ENCODE results near the gene FTO. TPM values are rescaled to one million over a fixed set of nuclear protein-coding genes. Genes with fewer than 3 reads are reported as not detected.

FTO gene
- total RNA-seq, 1 experiment from 2014 or later, result 57.4 TPM

DNA sequence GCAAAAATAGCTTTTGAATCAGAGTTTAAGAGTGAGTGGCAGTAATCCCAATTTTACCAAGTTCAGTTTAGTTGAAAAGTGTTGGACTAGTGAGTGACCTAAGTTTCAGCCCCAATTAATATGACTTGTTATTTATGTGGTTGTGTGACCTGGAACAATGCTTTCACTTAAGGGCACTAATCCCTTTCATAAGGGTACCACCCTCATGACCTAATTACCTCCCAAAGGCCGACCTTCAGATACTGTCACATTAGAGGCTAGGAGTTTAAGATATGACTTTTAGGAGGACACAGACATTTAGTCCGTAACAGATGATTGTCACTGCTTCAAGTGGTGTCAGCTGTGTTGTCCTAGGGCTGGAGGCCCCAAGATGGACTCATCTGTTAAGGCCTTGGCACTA lies 392.7 kb downstream of the FTO start (continued):
- TF ChIP-seq, protein P1, sequence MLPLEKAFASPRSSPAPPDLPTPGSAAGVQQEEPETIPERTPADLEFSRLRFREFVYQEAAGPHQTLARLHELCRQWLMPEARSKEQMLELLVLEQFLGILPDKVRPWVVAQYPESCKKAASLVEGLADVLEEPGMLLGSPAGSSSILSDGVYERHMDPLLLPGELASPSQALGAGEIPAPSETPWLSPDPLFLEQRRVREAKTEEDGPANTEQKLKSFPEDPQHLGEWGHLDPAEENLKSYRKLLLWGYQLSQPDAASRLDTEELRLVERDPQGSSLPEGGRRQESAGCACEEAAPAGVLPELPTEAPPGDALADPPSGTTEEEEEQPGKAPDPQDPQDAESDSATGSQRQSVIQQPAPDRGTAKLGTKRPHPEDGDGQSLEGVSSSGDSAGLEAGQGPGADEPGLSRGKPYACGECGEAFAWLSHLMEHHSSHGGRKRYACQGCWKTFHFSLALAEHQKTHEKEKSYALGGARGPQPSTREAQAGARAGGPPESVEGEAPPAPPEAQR (CRISPR knock-in tag; IDR thresholded peaks at IDR 0.05), result no peak
- TF ChIP-seq GRHL2 (CRISPR knock-in tag; IDR thresholded peaks at IDR 0.05; ENCODE audit: insufficient replicate concordance, severe bottlenecking) (no peak), SMAD4 (CRISPR knock-in tag; IDR thresholded peaks at IDR 0.05) (no peak), JUN (CRISPR knock-in tag; IDR thresholded peaks at IDR 0.05) (no peak), ATF1 (CRISPR knock-in tag; IDR thresholded peaks at IDR 0.05) (no peak), TEAD1 (CRISPR knock-in tag; IDR thresholded peaks at IDR 0.05) (no peak), ZNF317 (CRISPR knock-in tag; IDR thresholded peaks at IDR 0.05; ENCODE audit: borderline replicate concordance, low read depth) (no peak)
- TF ChIP-seq, protein P2, sequence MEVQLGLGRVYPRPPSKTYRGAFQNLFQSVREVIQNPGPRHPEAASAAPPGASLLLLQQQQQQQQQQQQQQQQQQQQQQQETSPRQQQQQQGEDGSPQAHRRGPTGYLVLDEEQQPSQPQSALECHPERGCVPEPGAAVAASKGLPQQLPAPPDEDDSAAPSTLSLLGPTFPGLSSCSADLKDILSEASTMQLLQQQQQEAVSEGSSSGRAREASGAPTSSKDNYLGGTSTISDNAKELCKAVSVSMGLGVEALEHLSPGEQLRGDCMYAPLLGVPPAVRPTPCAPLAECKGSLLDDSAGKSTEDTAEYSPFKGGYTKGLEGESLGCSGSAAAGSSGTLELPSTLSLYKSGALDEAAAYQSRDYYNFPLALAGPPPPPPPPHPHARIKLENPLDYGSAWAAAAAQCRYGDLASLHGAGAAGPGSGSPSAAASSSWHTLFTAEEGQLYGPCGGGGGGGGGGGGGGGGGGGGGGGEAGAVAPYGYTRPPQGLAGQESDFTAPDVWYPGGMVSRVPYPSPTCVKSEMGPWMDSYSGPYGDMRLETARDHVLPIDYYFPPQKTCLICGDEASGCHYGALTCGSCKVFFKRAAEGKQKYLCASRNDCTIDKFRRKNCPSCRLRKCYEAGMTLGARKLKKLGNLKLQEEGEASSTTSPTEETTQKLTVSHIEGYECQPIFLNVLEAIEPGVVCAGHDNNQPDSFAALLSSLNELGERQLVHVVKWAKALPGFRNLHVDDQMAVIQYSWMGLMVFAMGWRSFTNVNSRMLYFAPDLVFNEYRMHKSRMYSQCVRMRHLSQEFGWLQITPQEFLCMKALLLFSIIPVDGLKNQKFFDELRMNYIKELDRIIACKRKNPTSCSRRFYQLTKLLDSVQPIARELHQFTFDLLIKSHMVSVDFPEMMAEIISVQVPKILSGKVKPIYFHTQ (CRISPR knock-in tag; IDR thresholded peaks at IDR 0.05), result no peak
- TF ChIP-seq, protein P3, sequence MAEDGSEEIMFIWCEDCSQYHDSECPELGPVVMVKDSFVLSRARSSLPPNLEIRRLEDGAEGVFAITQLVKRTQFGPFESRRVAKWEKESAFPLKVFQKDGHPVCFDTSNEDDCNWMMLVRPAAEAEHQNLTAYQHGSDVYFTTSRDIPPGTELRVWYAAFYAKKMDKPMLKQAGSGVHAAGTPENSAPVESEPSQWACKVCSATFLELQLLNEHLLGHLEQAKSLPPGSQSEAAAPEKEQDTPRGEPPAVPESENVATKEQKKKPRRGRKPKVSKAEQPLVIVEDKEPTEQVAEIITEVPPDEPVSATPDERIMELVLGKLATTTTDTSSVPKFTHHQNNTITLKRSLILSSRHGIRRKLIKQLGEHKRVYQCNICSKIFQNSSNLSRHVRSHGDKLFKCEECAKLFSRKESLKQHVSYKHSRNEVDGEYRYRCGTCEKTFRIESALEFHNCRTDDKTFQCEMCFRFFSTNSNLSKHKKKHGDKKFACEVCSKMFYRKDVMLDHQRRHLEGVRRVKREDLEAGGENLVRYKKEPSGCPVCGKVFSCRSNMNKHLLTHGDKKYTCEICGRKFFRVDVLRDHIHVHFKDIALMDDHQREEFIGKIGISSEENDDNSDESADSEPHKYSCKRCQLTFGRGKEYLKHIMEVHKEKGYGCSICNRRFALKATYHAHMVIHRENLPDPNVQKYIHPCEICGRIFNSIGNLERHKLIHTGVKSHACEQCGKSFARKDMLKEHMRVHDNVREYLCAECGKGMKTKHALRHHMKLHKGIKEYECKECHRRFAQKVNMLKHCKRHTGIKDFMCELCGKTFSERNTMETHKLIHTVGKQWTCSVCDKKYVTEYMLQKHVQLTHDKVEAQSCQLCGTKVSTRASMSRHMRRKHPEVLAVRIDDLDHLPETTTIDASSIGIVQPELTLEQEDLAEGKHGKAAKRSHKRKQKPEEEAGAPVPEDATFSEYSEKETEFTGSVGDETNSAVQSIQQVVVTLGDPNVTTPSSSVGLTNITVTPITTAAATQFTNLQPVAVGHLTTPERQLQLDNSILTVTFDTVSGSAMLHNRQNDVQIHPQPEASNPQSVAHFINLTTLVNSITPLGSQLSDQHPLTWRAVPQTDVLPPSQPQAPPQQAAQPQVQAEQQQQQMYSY (CRISPR knock-in tag; IDR thresholded peaks at IDR 0.05), result no peak
- TF ChIP-seq, protein P4, sequence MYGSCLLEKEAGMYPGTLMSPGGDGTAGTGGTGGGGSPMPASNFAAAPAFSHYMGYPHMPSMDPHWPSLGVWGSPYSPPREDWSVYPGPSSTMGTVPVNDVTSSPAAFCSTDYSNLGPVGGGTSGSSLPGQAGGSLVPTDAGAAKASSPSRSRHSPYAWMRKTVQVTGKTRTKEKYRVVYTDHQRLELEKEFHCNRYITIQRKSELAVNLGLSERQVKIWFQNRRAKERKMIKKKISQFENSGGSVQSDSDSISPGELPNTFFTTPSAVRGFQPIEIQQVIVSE (CRISPR knock-in tag; IDR thresholded peaks at IDR 0.05; ENCODE audit: borderline replicate concordance), result no peak

DNA sequence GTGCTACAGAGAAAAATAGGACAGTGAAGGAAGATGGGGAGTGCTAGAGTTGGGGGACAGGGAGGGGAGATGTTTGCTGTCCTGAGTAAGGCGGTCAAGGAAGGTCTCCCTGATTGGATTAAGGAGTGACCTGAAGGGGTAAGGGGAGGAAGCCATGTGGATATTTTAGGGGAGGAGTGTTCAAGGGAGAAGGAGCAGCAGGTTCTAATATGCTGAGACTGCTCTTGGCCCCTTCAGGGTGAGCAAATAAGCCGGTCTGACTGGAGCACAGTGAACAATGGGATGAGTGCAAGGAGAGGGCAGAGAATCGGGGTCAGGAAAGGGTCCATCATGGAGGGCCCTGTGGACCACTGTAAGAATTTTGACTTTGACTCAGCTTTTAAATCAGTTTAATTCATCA lies 393.8 kb downstream of the FTO start:
- Mint-ChIP-seq H3K36me3 (no peaks in the 10 kb centered on the region), H3K4me3 (no peak overlapping the region), H3K27me3 (ENCODE audit: low read depth) (no peaks in the 10 kb centered on the region), H3K9me3 (peaks cover 10% of the 10 kb centered on the region; the same call in 1 of the 2 replicates), H3K27ac (no peak overlapping the region), H3K4me1 (no peaks in the 10 kb centered on the region)
- POLR2A ChIA-PET, result no interaction called here
- CTCF ChIA-PET, result no interaction called here
- ATAC-seq (no peak), DNase-seq (ENCODE audit: low spot score) (no peak)
- TF ChIP-seq GABPB1 (CRISPR knock-in tag; IDR thresholded peaks at IDR 0.05) (no peak), NFATC4 (CRISPR knock-in tag; IDR thresholded peaks at IDR 0.05) (no peak), FOXP1 (CRISPR knock-in tag; IDR thresholded peaks at IDR 0.05; ENCODE audit: borderline replicate concordance) (no peak), RELA (CRISPR knock-in tag; IDR thresholded peaks at IDR 0.05; ENCODE audit: borderline replicate concordance) (no peak), TEAD1 (CRISPR knock-in tag; IDR thresholded peaks at IDR 0.05) (no peak), CREB1 (CRISPR knock-in tag; IDR thresholded peaks at IDR 0.05) (no peak)

DNA sequence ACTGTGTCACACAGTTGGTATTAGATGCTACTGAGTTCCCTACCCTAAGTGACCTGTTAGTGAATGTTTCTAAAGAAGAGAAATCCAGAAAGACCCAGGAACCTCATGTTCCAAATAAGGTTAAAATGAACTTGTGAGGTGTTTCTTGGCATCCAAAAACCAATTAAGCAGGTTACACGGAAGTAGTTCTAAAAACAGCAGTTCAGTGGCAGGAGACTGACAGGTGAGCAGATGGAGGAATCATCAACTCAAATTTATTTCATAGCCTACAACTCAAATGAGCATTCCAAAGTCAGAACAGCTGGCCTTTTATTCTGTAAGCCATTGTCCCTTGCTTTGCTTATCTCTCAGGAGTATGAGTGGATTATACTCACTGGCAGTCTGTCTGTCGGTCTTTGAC lies 394.3 kb downstream of the FTO start:
- POLR2A ChIA-PET, result no interaction called here
- CTCF ChIA-PET, result no interaction called here
- Mint-ChIP-seq H3K9me3 (peaks cover 10% of the 10 kb centered on the region; the same call in 1 of the 2 replicates), H3K4me3 (no peak overlapping the region), H3K36me3 (no peaks in the 10 kb centered on the region), H3K4me1 (no peaks in the 10 kb centered on the region), H3K27me3 (ENCODE audit: low read depth) (no peaks in the 10 kb centered on the region), H3K27ac (no peak overlapping the region)
- DNase-seq (ENCODE audit: low spot score), result no peak
- no peak for ATAC-seq
- TF ChIP-seq ELF4 (CRISPR knock-in tag; IDR thresholded peaks at IDR 0.05; ENCODE audit: low read depth), result no peak
- TF ChIP-seq GABPB1 (CRISPR knock-in tag; IDR thresholded peaks at IDR 0.05), result no peak
- TF ChIP-seq, protein P5, sequence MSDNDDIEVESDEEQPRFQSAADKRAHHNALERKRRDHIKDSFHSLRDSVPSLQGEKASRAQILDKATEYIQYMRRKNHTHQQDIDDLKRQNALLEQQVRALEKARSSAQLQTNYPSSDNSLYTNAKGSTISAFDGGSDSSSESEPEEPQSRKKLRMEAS (CRISPR knock-in tag; IDR thresholded peaks at IDR 0.05), result no peak
- no peak for TF ChIP-seq JAZF1 (CRISPR knock-in tag; IDR thresholded peaks at IDR 0.05)
- TF ChIP-seq PRRX2 (CRISPR knock-in tag; IDR thresholded peaks at IDR 0.05), result no peak
- TF ChIP-seq, protein P6, sequence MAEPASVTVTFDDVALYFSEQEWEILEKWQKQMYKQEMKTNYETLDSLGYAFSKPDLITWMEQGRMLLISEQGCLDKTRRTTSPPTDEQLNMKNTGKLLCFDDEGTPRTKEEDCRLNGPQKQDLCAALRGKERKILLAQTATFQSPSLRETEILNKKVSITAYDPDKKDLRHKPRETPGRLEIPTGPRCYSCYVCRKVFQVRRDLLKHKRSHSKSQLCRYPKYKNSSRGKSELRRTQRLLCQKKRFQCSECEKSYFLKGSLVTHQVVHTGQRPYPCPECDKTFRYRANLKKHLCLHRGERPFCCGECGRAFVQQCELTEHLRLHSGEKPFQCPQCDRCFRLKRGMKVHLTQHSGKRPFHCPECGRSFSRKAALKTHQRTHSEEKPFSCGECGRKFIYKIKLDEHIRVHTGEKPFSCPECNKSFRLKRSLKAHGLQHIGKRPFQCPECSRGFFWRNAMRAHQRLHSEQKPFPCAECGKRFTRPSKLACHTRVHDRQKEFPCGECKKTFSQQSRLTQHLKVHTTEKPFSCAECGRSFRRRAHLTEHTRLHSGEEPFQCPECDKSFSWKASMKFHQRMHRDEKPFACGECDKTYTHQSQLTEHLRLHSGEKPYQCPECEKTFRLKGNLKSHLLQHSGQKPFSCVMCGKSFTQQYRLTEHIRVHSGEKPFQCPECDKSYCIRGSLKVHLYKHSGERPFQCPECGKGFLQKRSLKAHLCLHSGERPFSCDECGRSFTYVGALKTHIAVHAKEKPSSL (CRISPR knock-in tag; conservative IDR thresholded peaks at IDR 0.05), result no peak
- TF ChIP-seq, protein P7, sequence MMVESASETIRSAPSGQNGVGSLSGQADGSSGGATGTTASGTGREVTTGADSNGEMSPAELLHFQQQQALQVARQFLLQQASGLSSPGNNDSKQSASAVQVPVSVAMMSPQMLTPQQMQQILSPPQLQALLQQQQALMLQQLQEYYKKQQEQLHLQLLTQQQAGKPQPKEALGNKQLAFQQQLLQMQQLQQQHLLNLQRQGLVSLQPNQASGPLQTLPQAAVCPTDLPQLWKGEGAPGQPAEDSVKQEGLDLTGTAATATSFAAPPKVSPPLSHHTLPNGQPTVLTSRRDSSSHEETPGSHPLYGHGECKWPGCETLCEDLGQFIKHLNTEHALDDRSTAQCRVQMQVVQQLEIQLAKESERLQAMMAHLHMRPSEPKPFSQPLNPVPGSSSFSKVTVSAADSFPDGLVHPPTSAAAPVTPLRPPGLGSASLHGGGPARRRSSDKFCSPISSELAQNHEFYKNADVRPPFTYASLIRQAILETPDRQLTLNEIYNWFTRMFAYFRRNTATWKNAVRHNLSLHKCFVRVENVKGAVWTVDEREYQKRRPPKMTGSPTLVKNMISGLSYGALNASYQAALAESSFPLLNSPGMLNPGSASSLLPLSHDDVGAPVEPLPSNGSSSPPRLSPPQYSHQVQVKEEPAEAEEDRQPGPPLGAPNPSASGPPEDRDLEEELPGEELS (CRISPR knock-in tag; IDR thresholded peaks at IDR 0.05), result no peak
